GM19240 (cell line): Measurements from ENCODE around the gene KCNMA1.

Experiments used
- DNase-seq: peaks from one replicate; pipeline ENCODE4 v3.0.0; 2011; ENCODE audit warnings: low spot score; ENCODE audit not compliant: insufficient read length

The KCNMA1 gene

GRCh38 chr10:77634939-77635338 is 2.7 kb downstream of the KCNMA1 start:
- no peak for DNase-seq

GRCh38 chr10:77633376-77633775 is 4.2 kb downstream of the KCNMA1 start:
- DNase-seq, result no peak

GRCh38 chr10:77631241-77631640 is 6.4 kb downstream of the KCNMA1 start:
- DNase-seq, result no peak

- DNase-seq, result no peak
Observed at GRCh38 chr10:77630507-77630848, 7.1 kb downstream of the KCNMA1 start.

- DNase-seq, result no peak
Observed at GRCh38 chr10:77629775-77630506, 7.7 kb downstream of the KCNMA1 start.

GRCh38 chr10:77628906-77629730 is 8.5 kb downstream of the KCNMA1 start:
- DNase-seq, result no peak

GRCh38 chr10:77626266-77626935 is 11.2 kb downstream of the KCNMA1 start:
- no peak for DNase-seq

- no peak for DNase-seq
Observed at GRCh38 chr10:77625379-77625778, 12.2 kb downstream of the KCNMA1 start.

GRCh38 chr10:77622889-77623291 is 14.7 kb downstream of the KCNMA1 start:
- DNase-seq, result no peak

GRCh38 chr10:77620731-77621130 is 16.9 kb downstream of the KCNMA1 start:
- DNase-seq, result no peak

- DNase-seq, result no peak
Observed at GRCh38 chr10:77619964-77620703, 17.5 kb downstream of the KCNMA1 start.

- no peak for DNase-seq
Observed at GRCh38 chr10:77618117-77618516, 19.5 kb downstream of the KCNMA1 start.

GRCh38 chr10:77616766-77617165 is 20.8 kb downstream of the KCNMA1 start:
- no peak for DNase-seq

GRCh38 chr10:77614778-77615625 is 22.6 kb downstream of the KCNMA1 start:
- DNase-seq, result no peak

GRCh38 chr10:77613476-77614130 is 24.0 kb downstream of the KCNMA1 start:
- DNase-seq, result no peak

GRCh38 chr10:77611670-77612069 is 25.9 kb downstream of the KCNMA1 start:
- no peak for DNase-seq

- DNase-seq, result no peak
Observed at GRCh38 chr10:77611221-77611620, 26.4 kb downstream of the KCNMA1 start.

- DNase-seq, result no peak
Observed at GRCh38 chr10:77609781-77610272, 27.8 kb downstream of the KCNMA1 start.

- DNase-seq, result no peak
Observed at GRCh38 chr10:77608281-77608680, 29.3 kb downstream of the KCNMA1 start.

GRCh38 chr10:77606751-77607150 is 30.9 kb downstream of the KCNMA1 start:
- DNase-seq, result no peak
